PC-3 (cell line): ENCODE measurements around the gene SAPCD2. TPM values are rescaled to one million over a fixed set of nuclear protein-coding genes. Genes with fewer than 3 reads are reported as not detected.

Source experiments
- ATAC-seq: fragments of 200-7000 bp; cut with Tn5 transposase; 2 replicates; pipeline ENCODE4 v1.9.1; 2020; ENCODE audit warnings: mild to moderate bottlenecking, moderate library complexity
- BruUV-seq: library from RNA; stranded (reverse); fragments of 400-500 nt; replicated peaks from 2 replicates; lab custom pipeline; 2021; lab: Mats Ljungman, UMichigan
- CTCF ChIA-PET: fragments of 300-600 bp; sonication (Branson Sonifier 250); formaldehyde crosslinking; loops from one replicate; lab custom pipeline; 2022; ENCODE audit warnings: antibody characterized with exemption; lab: Charles Lee
- POLR2A ChIA-PET: fragments of 300-600 bp; sonication (Branson Sonifier 250); formaldehyde crosslinking; loops from one replicate; lab custom pipeline; 2022; ENCODE audit warnings: antibody characterized with exemption; ENCODE audit not compliant: unreplicated experiment; lab: Charles Lee
- DNase-seq: peaks from one replicate; pipeline ENCODE4 v3.0.0-alpha.2; 2015
- H2AFZ ChIP-seq: fragments of 300-600 bp; sonication (generic); 2 replicates; pipeline ENCODE4 v1.6.0; 2016; ENCODE audit warnings: antibody characterized with exemption, low read length
- H3F3A ChIP-seq: fragments of 300-600 bp; sonication (generic); one replicate; pipeline ENCODE4 v1.6.0; 2017; ENCODE audit warnings: antibody characterized with exemption, low read length, control low read depth, mild to moderate bottlenecking; ENCODE audit not compliant: unreplicated experiment
- H3K27ac ChIP-seq: fragments of 300-600 bp; sonication (generic); 2 replicates; pipeline ENCODE4 v1.5.1; 2016; ENCODE audit warnings: mild to moderate bottlenecking, low read length
- H3K27me3 ChIP-seq: fragments of 300-600 bp; sonication (generic); 2 replicates; pipeline ENCODE4 v1.6.1; 2016; ENCODE audit warnings: low read length, mixed read lengths
- H3K36me3 ChIP-seq: fragments of 300-600 bp; sonication (generic); 2 replicates; pipeline ENCODE4 v1.6.1; 2016; ENCODE audit warnings: low read depth, mixed run types, low read length, mixed read lengths
- H3K4me1 ChIP-seq: fragments of 300-600 bp; sonication (generic); 2 replicates; pipeline ENCODE4 v1.5.1; 2016; ENCODE audit warnings: low read length; ENCODE audit not compliant: insufficient read depth
- H3K4me2 ChIP-seq: fragments of 300-600 bp; sonication (generic); 2 replicates; pipeline ENCODE4 v1.6.0; 2016; ENCODE audit warnings: low read length
- H3K4me3 ChIP-seq: fragments of 300-600 bp; sonication (generic); 2 replicates; pipeline ENCODE4 v1.5.1; 2016; ENCODE audit warnings: mild to moderate bottlenecking, low read length, mixed read lengths
- H3K79me2 ChIP-seq: fragments of 300-600 bp; sonication (generic); 2 replicates; pipeline ENCODE4 v1.6.1; 2017; ENCODE audit warnings: low read length, mixed read lengths
- H3K9ac ChIP-seq: fragments of 300-600 bp; sonication (generic); 2 replicates; pipeline ENCODE4 v1.6.0; 2016; ENCODE audit warnings: mild to moderate bottlenecking, low read length
- H3K9me2 ChIP-seq: fragments of 300-600 bp; sonication (generic); replicated peaks from 2 replicates; pipeline ENCODE4 v1.6.1; 2016; ENCODE audit warnings: mixed run types, low read length, mixed read lengths
- H3K9me3 ChIP-seq: fragments of 300-600 bp; sonication (generic); 2 replicates; pipeline ENCODE4 v1.6.1; 2016; ENCODE audit warnings: low read length, mixed read lengths
- H4K20me1 ChIP-seq: fragments of 300-600 bp; sonication (generic); 2 replicates; pipeline ENCODE4 v1.6.1; 2016; ENCODE audit warnings: low read length, mixed read lengths
- CTCF ChIP-seq: fragments of 300-600 bp; sonication (generic); conservative IDR thresholded peaks from 2 replicates; pipeline ENCODE4 v1.5.1; 2017; ENCODE audit warnings: antibody characterized with exemption, low read depth, mild to moderate bottlenecking, low read length
- EZH2 ChIP-seq: fragments of 300-600 bp; sonication (generic); IDR thresholded peaks from one replicate; pipeline ENCODE4 v1.6.1; 2017; ENCODE audit warnings: antibody characterized with exemption, mild to moderate bottlenecking, low read length; ENCODE audit not compliant: unreplicated experiment
- EZH2phosphoT487 ChIP-seq: fragments of 300-600 bp; sonication (generic); IDR thresholded peaks from 2 replicates; pipeline ENCODE4 v1.6.1; 2018; ENCODE audit warnings: mild to moderate bottlenecking, antibody characterized with exemption, low read length, borderline replicate concordance
- intact Hi-C: fragments of 100-400 bp; cut with micrococcal nuclease; formaldehyde crosslinking; loops from 2 replicates; pipeline ENCODE4 v1.9.0; 2023
- total RNA-seq: library from RNA; depleted of rRNA; stranded (reverse); fragments of >200 nt; gene quantifications from 2 replicates; pipeline ENCODE4 v1.2.3, GENCODE V29; 2014

Gene SAPCD2
- total RNA-seq, 1 experiment from 2014 or later = 98.4 TPM

DNA sequence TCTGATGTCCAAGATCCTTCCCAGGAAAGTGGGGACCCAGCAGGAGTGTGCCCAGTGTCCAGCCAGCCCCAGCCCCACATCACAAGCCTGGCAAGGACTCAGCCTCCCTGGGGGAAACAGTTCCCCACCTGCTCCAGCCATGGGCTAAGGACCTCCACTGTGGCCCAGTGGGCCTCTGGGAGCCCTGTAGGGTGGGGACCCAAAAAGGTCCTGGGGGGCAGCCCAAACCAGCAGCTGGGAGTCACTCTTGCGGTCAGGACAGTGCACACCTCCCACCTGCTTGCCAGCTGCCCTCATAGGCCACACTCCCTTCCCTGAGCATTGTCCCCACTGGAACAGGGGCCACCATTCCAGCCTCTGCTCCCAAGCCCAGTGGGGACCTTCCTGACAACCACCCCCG lies 44.0 kb downstream of the SAPCD2 start:
- H3K9me2 ChIP-seq = no peaks in the 10 kb centered on the region
- CTCF ChIA-PET = interaction anchor here (0.6 kb wide), 1 partner anchor 101 kb away, joined by 5 read pairs; no protein-coding TSS in a partner anchor
- peaks cover 12% of the 10 kb centered on the region; the same call in 1 of the 2 replicates for H3K79me2 ChIP-seq
- H3F3A ChIP-seq = no peaks in the 10 kb centered on the region
- H3K9ac ChIP-seq = no peak overlapping the region
- POLR2A ChIA-PET = no interaction called here
- H3K27ac ChIP-seq = no peak overlapping the region
- no peaks in the 10 kb centered on the region for H3K9me3 ChIP-seq
- ATAC-seq (no peak), DNase-seq (no peak)
- TSS peak; percentile 27 for BruUV-seq
- no peaks in the 10 kb centered on the region for H3K27me3 ChIP-seq
- no peaks in the 10 kb centered on the region for H3K36me3 ChIP-seq
- H2AFZ ChIP-seq = no peak overlapping the region
- no peak overlapping the region for H3K4me3 ChIP-seq
- no peak for TF ChIP-seq CTCF
- TF ChIP-seq EZH2phosphoT487 = no peak
- no peak for TF ChIP-seq EZH2
- intact Hi-C loops = loop anchor here (5.0 kb wide), 1 partner anchor 124 kb away; no protein-coding TSS in a partner anchor
- H4K20me1 ChIP-seq = no peaks in the 10 kb centered on the region
- peak overlapping the region; percentile 80; the same call in 1 of the 2 replicates for H3K4me2 ChIP-seq
- H3K4me1 ChIP-seq = peaks cover 17% of the 10 kb centered on the region; the same call in 1 of the 2 replicates

DNA sequence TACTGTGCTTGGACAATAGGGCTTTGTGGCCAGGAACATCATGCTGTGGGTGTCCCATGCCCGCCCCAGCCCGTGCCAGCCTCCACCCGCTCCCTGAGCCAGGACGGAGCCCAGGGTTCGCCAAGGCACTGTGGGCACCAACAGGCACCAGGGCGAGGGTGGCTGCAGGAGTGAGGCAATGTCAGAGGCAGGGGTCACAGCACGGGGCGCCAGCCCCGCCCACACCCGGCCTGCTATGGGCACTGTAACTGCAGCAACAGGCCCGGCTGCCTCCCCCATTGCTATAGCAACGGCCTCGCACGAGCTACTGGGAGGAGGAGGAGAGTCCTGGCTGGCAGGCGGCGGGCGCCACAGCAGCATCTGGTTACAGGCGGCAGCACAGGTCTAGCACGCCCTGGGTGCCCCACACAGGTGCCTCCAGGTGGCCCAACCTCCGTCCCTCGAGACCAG lies 44.8 kb downstream of the SAPCD2 start:
- Histone ChIP-seq H3F3A (no peaks in the 10 kb centered on the region), H3K9me2 (no peaks in the 10 kb centered on the region), H3K9me3 (no peaks in the 10 kb centered on the region), H3K27ac (no peak overlapping the region), H3K4me3 (no peak overlapping the region), H3K27me3 (no peaks in the 10 kb centered on the region), H3K9ac (no peak overlapping the region), H3K4me2 (no peak overlapping the region), H2AFZ (no peak overlapping the region), H4K20me1 (no peaks in the 10 kb centered on the region), H3K79me2 (peaks cover 12% of the 10 kb centered on the region; the same call in 1 of the 2 replicates), H3K36me3 (no peaks in the 10 kb centered on the region), H3K4me1 (peaks cover 17% of the 10 kb centered on the region; the same call in 1 of the 2 replicates)
- ChIA-PET POLR2A (no interaction called here), CTCF (interaction anchor here (0.6 kb wide), 1 partner anchor 102 kb away, joined by 5 read pairs; no protein-coding TSS in a partner anchor)
- ATAC-seq (no peak), DNase-seq (no peak)
- intact Hi-C loops = loop anchor here (5.0 kb wide), 1 partner anchor 123 kb away; no protein-coding TSS in a partner anchor
- BruUV-seq = no TSS peak
- TF ChIP-seq EZH2 (no peak), EZH2phosphoT487 (no peak), CTCF (no peak)

- H3K36me3 ChIP-seq = no peaks in the 10 kb centered on the region
- H3K27me3 ChIP-seq = no peaks in the 10 kb centered on the region
- BruUV-seq = no TSS peak
- peaks cover 12% of the 10 kb centered on the region; the same call in 1 of the 2 replicates for H3K4me1 ChIP-seq
- no peak overlapping the region for H3K4me2 ChIP-seq
- no peak overlapping the region for H3K4me3 ChIP-seq
- H3K9me2 ChIP-seq = no peaks in the 10 kb centered on the region
- TF ChIP-seq CTCF (no peak), EZH2phosphoT487 (no peak), EZH2 (no peak)
- ChIA-PET POLR2A (no interaction called here), CTCF (no interaction called here)
- peaks cover 12% of the 10 kb centered on the region; the same call in 1 of the 2 replicates for H3K79me2 ChIP-seq
- no peak overlapping the region for H3K27ac ChIP-seq
- H4K20me1 ChIP-seq = no peaks in the 10 kb centered on the region
- no peaks in the 10 kb centered on the region for H3F3A ChIP-seq
- intact Hi-C loops = no loop called here
- no peak overlapping the region for H2AFZ ChIP-seq
- no peak for ATAC-seq
- H3K9me3 ChIP-seq = no peaks in the 10 kb centered on the region
- DNase-seq = no peak
- H3K9ac ChIP-seq = no peak overlapping the region
Measured at GRCh38 chr9:137023583-137023991, 46.8 kb downstream of the SAPCD2 start.
